Brain microvascular endothelial cell (primary cell): ENCODE data around the gene SCAMP2.
"Not testable (repeated sequence)": the region's sequence is repeated elsewhere in the genome, so short reads cannot be mapped to it uniquely, and the experiment has no call there.

ENCODE experiments used
- DNase-seq: peaks from one replicate; pipeline ENCODE4 v3.0.0-alpha.2; 2020
- H3K27ac ChIP-seq: fragments of 250-450 bp; sonication (Bioruptor Pico); 2 replicates; pipeline ENCODE4 v1.5.1; 2020; ENCODE audit warnings: mild to moderate bottlenecking, moderate library complexity
- H3K27me3 ChIP-seq: fragments of 250-450 bp; sonication (Bioruptor Pico); replicated peaks from 2 replicates; pipeline ENCODE4 v1.5.1; 2020; ENCODE audit warnings: mild to moderate bottlenecking
- H3K36me3 ChIP-seq: fragments of 250-450 bp; sonication (Bioruptor Pico); replicated peaks from 2 replicates; pipeline ENCODE4 v1.5.1; 2020; ENCODE audit warnings: mild to moderate bottlenecking
- H3K4me3 ChIP-seq: 2 replicates; pipeline ENCODE4 v1.5.1; 2011; ENCODE audit warnings: low read depth, mild to moderate bottlenecking, control low read depth, low read length, moderate library complexity
- CTCF ChIP-seq: IDR thresholded peaks from 2 replicates; pipeline ENCODE4 v1.5.1; 2011; ENCODE audit warnings: low read depth, mild to moderate bottlenecking, moderate library complexity, low read length, control low read depth, inconsistent platforms; ENCODE audit errors: missing control alignments
- in situ Hi-C: cut with HindIII; loops from 2 replicates; pipeline ENCODE4 v1.10.0; 2017; ENCODE audit warnings: low sequenced_read_pairs, low pct_ligation_motif_present

SCAMP2 gene

GRCh38 chr15:74889390-74889882, 16.3 kb upstream of the SCAMP2 start:
- Histone ChIP-seq H3K27me3 (no peaks in the 10 kb centered on the region), H3K36me3 (peaks cover 17% of the 10 kb centered on the region), H3K27ac (no peak overlapping the region), H3K4me3 (peak overlapping the region; percentile 99)
- in situ Hi-C loops, result no loop called here
- peak; percentile 29 for DNase-seq
- no peak for TF ChIP-seq CTCF

- Histone ChIP-seq H3K27me3 (no peaks in the 10 kb centered on the region), H3K27ac (no peak overlapping the region), H3K36me3 (peaks cover 17% of the 10 kb centered on the region), H3K4me3 (no peak overlapping the region)
- in situ Hi-C loops, result no loop called here
- DNase-seq, result no peak
- no peak for TF ChIP-seq CTCF
Observed at GRCh38 chr15:74888716-74889115, 15.6 kb upstream of the SCAMP2 start.

- H3K36me3 ChIP-seq, H3K4me3 ChIP-seq, H3K27ac ChIP-seq, DNase-seq, in situ Hi-C loops, H3K27me3 ChIP-seq: not testable (repeated sequence)
Observed at GRCh38 chr15:74887537-74888193, 14.5 kb upstream of the SCAMP2 start.

GRCh38 chr15:74885461-74885860, 12.3 kb upstream of the SCAMP2 start:
- in situ Hi-C loops, result no loop called here

GRCh38 chr15:74884428-74885223, 11.5 kb upstream of the SCAMP2 start:
- in situ Hi-C loops, result no loop called here
- Histone ChIP-seq H3K4me3 (no peak overlapping the region), H3K27me3 (no peaks in the 10 kb centered on the region), H3K27ac (no peak overlapping the region), H3K36me3 (no peaks in the 10 kb centered on the region)
- no peak for DNase-seq
- no peak for TF ChIP-seq CTCF

More at GRCh38 chr15:74885461-74885860, 12.3 kb upstream of the SCAMP2 start:
- H3K27ac ChIP-seq, result no peak overlapping the region
- no peak for TF ChIP-seq CTCF
- H3K27me3 ChIP-seq, result no peaks in the 10 kb centered on the region
- no peaks in the 10 kb centered on the region for H3K36me3 ChIP-seq
- H3K4me3 ChIP-seq, result no peak overlapping the region
- DNase-seq, result no peak

- Histone ChIP-seq H3K27me3 (no peaks in the 10 kb centered on the region), H3K4me3 (no peak overlapping the region), H3K27ac (no peak overlapping the region), H3K36me3 (no peaks in the 10 kb centered on the region)
- in situ Hi-C loops, result no loop called here
- DNase-seq, result no peak
- no peak for TF ChIP-seq CTCF
Observed at GRCh38 chr15:74882528-74882927, 9.4 kb upstream of the SCAMP2 start.
